AG04449 (cell line): ENCODE data around the gene TNFSF15.
A peak's percentile ranks its signal among the peaks of the same experiment; 100 is the strongest.

Source experiments
- CTCF ChIA-PET: fragments of 350-600 bp; formaldehyde crosslinking; extraction: SDS; loops from one replicate; lab custom pipeline; 2021; ENCODE audit warnings: antibody characterized with exemption; lab: Yijun Ruan, JAX
- POLR2A ChIA-PET: fragments of 400-600, 350-600 bp; formaldehyde crosslinking; extraction: SDS; loops from one replicate; lab custom pipeline; 2020; ENCODE audit warnings: antibody characterized with exemption, inconsistent platforms; lab: Yijun Ruan, JAX
- DNase-seq: peaks from one replicate; pipeline ENCODE4 v3.0.0-alpha.2; 2010; ENCODE audit warnings: low read depth, low spot score
- H3K4me3 ChIP-seq: 2 replicates; pipeline ENCODE4 v1.5.1; 2011; ENCODE audit warnings: low read depth, mild to moderate bottlenecking, control low read depth, low read length
- TF ChIP-seq, protein P1 (sequence below): IDR thresholded peaks from one replicate; pipeline ENCODE4 v1.5.1; 2011; ENCODE audit warnings: mild to moderate bottlenecking, moderate library complexity, low read length, control low read depth, inconsistent platforms; ENCODE audit not compliant: insufficient read depth; ENCODE audit errors: missing control alignments

The TNFSF15 gene

GRCh38 chr9:114806526-114806900, 674 bp upstream of the TNFSF15 start:
- no peak overlapping the region for H3K4me3 ChIP-seq
- TF ChIP-seq, protein P1, sequence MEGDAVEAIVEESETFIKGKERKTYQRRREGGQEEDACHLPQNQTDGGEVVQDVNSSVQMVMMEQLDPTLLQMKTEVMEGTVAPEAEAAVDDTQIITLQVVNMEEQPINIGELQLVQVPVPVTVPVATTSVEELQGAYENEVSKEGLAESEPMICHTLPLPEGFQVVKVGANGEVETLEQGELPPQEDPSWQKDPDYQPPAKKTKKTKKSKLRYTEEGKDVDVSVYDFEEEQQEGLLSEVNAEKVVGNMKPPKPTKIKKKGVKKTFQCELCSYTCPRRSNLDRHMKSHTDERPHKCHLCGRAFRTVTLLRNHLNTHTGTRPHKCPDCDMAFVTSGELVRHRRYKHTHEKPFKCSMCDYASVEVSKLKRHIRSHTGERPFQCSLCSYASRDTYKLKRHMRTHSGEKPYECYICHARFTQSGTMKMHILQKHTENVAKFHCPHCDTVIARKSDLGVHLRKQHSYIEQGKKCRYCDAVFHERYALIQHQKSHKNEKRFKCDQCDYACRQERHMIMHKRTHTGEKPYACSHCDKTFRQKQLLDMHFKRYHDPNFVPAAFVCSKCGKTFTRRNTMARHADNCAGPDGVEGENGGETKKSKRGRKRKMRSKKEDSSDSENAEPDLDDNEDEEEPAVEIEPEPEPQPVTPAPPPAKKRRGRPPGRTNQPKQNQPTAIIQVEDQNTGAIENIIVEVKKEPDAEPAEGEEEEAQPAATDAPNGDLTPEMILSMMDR = no peak
- ChIA-PET POLR2A (no interaction called here), CTCF (interaction anchor here (0.7 to 1.2 kb wide), 2 partner anchors 11 to 100 kb away, joined by 3 to 4 read pairs; no protein-coding TSS in a partner anchor)
- DNase-seq = no peak

GRCh38 chr9:114804505-114804904, 1.3 kb downstream of the TNFSF15 start:
- TF ChIP-seq, protein P1 = no peak
- peak; percentile 54 for DNase-seq
- CTCF ChIA-PET = interaction anchor here (1.7 kb wide), 1 partner anchor 102 kb away, joined by 4 read pairs; no protein-coding TSS in a partner anchor

DNA sequence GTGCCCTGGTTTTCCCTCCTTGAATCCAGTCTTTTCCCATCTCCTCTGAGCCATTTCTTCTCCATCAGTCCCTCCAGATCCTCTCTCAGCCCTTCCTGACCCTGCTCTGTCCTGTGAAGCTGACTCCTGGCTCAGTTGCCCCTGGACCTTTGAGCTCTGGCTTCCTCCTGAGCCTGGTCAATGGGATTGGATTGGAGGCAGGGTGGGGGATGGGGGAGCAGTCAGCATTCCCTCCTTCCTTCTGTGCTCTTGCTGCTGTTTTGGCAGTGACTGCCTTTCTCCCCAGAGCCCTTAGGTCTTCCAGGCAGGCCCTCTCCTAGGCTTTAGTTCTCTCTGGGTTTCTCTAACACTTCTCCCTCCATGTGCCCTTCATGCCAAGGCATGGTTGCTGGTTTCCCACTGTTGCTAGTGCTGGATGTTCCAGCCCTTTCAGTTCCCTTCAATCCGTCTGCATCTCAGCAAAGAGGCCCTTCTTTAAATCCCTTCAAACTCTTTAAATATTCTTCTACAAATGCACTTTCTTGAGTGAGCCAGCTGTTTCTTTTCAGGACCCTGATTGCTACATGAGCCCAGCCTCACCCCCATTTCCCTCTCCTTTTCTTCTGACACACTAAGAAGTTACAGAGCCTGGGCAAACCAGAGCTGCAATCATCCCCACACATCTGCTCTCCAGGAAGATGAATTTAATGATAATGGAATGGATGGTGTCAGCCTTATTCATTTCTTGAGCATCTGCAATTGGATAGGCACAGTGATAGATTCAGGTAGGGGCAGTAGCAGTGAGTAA, 2.2 kb downstream of the TNFSF15 start:
- no peak for DNase-seq
- TF ChIP-seq, protein P1 = no peak
- no peak overlapping the region for H3K4me3 ChIP-seq
- POLR2A ChIA-PET = interaction anchor here (0.6 to 0.7 kb wide), 2 partner anchors 26 to 29 kb away, joined by 3 to 4 read pairs; no protein-coding TSS in a partner anchor
- CTCF ChIA-PET = interaction anchor here (1.4 to 1.7 kb wide), 2 partner anchors 103 to 123 kb away, joined by 3 to 4 read pairs; no protein-coding TSS in a partner anchor

More at GRCh38 chr9:114804505-114804904, 1.3 kb downstream of the TNFSF15 start:
- POLR2A ChIA-PET = interaction anchor here (0.6 kb wide), 1 partner anchor 27 kb away, joined by 4 read pairs; no protein-coding TSS in a partner anchor
- H3K4me3 ChIP-seq = no peak overlapping the region

DNA sequence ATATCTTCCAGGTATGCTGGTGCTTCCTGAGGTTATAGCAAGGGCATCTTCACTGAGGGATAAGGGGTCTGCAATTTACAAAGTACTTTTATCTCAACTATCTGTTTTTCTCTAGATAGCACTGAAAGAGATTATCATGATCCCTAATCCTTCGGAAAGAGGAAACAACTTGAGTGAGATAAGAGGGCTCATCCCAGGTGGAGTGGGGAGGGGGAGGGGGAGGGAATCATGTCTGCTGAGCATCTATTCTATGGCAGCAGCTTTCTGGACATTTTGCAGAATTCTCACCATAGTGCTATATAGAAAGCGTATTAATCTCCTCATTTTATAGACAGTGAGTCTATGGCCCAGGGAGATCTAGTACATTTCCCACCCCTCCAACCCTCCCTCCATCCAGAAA, 5.9 kb downstream of the TNFSF15 start:
- DNase-seq = no peak
- ChIA-PET CTCF (interaction anchor here (1.6 kb wide), 1 partner anchor 23 kb away, joined by 5 read pairs; no protein-coding TSS in a partner anchor), POLR2A (no interaction called here)
- TF ChIP-seq, protein P1 = no peak
- H3K4me3 ChIP-seq = no peak overlapping the region

DNA sequence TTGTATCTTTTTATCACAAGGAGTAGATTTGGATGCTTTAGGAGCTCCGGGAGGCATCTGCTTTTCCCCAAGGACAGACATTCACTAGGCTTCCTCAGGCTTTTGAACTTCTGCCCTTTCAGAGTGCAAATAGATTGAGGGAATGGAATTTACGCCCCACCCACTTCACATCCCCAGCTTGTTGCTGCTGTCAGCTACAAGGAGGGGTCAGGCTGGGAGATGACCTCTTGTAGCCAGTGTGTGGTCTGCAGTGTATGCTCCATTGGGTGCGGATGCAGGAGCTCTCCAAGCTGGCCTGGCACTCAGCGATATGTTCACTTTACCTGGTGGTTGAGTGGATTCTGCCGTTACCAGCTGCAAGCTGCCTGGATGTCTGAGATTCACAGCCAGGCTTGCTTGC, 6.4 kb downstream of the TNFSF15 start:
- ChIA-PET CTCF (interaction anchor here (1.6 kb wide), 1 partner anchor 24 kb away, joined by 5 read pairs; no protein-coding TSS in a partner anchor), POLR2A (no interaction called here)
- H3K4me3 ChIP-seq = no peak overlapping the region
- DNase-seq = no peak
- TF ChIP-seq, protein P1 = no peak
